OCI-LY3 (cell line): ENCODE results near the gene COPS2.

Experiments used
- H2AFZ ChIP-seq: fragments of 200-600, 300-600 bp; shearing (Covaris generic); 2 replicates; pipeline ENCODE4 v1.6.0; 2014; ENCODE audit warnings: antibody characterized with exemption, low read depth, low read length
- H3K27ac ChIP-seq: fragments of 200-600, 300-600 bp; sonication (generic); 2 replicates; pipeline ENCODE4 v1.5.1; 2014; ENCODE audit warnings: mild to moderate bottlenecking, low read length, moderate library complexity, mixed read lengths
- H3K27me3 ChIP-seq: fragments of 200-600, 300-600 bp; sonication (generic); 2 replicates; pipeline ENCODE4 v1.6.1; 2014; ENCODE audit warnings: low read depth, low read length, mixed read lengths
- H3K36me3 ChIP-seq: fragments of 200-600, 300-600 bp; sonication (generic); replicated peaks from 2 replicates; pipeline ENCODE3; 2014; ENCODE audit warnings: low read depth, low read length, mixed read lengths
- H3K4me1 ChIP-seq: fragments of 300-600, 200-600 bp; sonication (generic); 2 replicates; pipeline ENCODE4 v1.6.1; 2014; ENCODE audit warnings: low read length, mixed read lengths
- H3K4me2 ChIP-seq: fragments of 200-600, 300-600 bp; sonication (generic); 2 replicates; pipeline ENCODE4 v1.6.1; 2014; ENCODE audit warnings: low read length, mixed read lengths
- H3K4me3 ChIP-seq: fragments of 300-600, 200-600 bp; sonication (generic); 2 replicates; pipeline ENCODE4 v1.5.1; 2014; ENCODE audit warnings: antibody characterized with exemption, mild to moderate bottlenecking, low read length, moderate library complexity
- H3K79me2 ChIP-seq: fragments of 300-600, 200-600 bp; shearing (Covaris generic); 2 replicates; pipeline ENCODE4 v1.6.1; 2014; ENCODE audit warnings: mild to moderate bottlenecking, low read length, mixed read lengths
- H3K9ac ChIP-seq: fragments of 300-600, 200-600 bp; shearing (Covaris generic); 2 replicates; pipeline ENCODE4 v1.6.0; 2014; ENCODE audit warnings: mild to moderate bottlenecking, low read length, moderate library complexity
- H3K9me3 ChIP-seq: fragments of 200-600, 300-600 bp; shearing (Covaris generic); 2 replicates; pipeline ENCODE4 v1.6.1; 2014; ENCODE audit warnings: low read length, mixed read lengths; ENCODE audit not compliant: insufficient read depth
- H4K20me1 ChIP-seq: fragments of 200-600, 300-600 bp; sonication (generic); 2 replicates; pipeline ENCODE4 v1.6.1; 2016; ENCODE audit warnings: low read length, mixed read lengths; ENCODE audit not compliant: insufficient read depth
- EZH2phosphoT487 ChIP-seq: fragments of 200-600 bp; shearing (Covaris generic); IDR thresholded peaks from 2 replicates; pipeline ENCODE4 v1.6.1; 2018; ENCODE audit warnings: antibody characterized with exemption, mixed run types, low read depth
- TF ChIP-seq, protein P1 (sequence below): fragments of 200-600, 300-600 bp; sonication (generic); IDR thresholded peaks from 2 replicates; pipeline ENCODE4 v1.5.1; 2014; ENCODE audit warnings: antibody characterized with exemption, low read length, low read depth

Gene COPS2

DNA sequence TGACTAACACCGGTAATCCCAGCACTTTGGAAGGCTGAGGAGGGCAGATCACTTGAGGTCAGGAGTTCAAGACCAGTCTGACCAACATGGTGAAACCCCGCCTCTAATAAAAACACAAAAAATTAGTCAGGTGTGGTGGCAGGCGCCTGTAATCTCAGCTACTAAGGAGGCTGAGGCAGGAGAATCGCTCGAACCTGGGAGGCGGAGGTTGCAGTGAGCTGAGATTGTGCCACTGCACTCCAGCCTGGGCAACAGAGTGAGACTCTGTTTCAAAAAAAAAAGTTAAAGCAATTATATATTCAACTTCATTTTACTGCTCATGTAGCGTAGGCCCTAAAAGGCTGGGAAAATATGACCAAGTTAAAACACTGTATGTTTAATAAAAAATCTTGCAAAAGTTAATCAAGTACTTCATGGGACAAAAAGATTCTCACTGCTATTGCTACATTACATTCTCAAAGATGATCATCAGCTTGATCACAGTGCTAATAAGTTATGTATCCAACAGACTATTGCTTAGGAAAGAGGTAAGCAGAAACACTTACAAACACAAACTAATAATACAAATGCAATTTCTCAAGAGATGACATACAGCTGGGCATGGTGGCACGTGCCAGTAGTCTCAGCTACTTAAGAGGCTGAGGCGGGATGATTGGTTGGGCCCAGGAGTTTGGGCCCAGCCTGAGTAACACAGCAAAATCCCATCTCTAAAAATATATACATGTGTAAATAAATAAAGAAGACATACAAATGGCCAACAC lies 2.7 kb downstream of the COPS2 start:
- H3K9me3 ChIP-seq: no peaks in the 10 kb centered on the region
- no peak overlapping the region for H3K27ac ChIP-seq
- peaks cover 31% of the 10 kb centered on the region for H3K4me1 ChIP-seq
- H3K36me3 ChIP-seq: peaks cover 11% of the 10 kb centered on the region
- peak overlapping the region; percentile 76; the same call in 1 of the 2 replicates for H3K4me2 ChIP-seq
- TF ChIP-seq EZH2phosphoT487: no peak
- TF ChIP-seq, protein P1, sequence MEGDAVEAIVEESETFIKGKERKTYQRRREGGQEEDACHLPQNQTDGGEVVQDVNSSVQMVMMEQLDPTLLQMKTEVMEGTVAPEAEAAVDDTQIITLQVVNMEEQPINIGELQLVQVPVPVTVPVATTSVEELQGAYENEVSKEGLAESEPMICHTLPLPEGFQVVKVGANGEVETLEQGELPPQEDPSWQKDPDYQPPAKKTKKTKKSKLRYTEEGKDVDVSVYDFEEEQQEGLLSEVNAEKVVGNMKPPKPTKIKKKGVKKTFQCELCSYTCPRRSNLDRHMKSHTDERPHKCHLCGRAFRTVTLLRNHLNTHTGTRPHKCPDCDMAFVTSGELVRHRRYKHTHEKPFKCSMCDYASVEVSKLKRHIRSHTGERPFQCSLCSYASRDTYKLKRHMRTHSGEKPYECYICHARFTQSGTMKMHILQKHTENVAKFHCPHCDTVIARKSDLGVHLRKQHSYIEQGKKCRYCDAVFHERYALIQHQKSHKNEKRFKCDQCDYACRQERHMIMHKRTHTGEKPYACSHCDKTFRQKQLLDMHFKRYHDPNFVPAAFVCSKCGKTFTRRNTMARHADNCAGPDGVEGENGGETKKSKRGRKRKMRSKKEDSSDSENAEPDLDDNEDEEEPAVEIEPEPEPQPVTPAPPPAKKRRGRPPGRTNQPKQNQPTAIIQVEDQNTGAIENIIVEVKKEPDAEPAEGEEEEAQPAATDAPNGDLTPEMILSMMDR: no peak
- peaks cover 39% of the 10 kb centered on the region for H4K20me1 ChIP-seq
- H3K4me3 ChIP-seq: no peak overlapping the region
- H2AFZ ChIP-seq: no peak overlapping the region
- H3K79me2 ChIP-seq: peaks cover 85% of the 10 kb centered on the region
- H3K9ac ChIP-seq: no peak overlapping the region
- no peaks in the 10 kb centered on the region for H3K27me3 ChIP-seq

DNA sequence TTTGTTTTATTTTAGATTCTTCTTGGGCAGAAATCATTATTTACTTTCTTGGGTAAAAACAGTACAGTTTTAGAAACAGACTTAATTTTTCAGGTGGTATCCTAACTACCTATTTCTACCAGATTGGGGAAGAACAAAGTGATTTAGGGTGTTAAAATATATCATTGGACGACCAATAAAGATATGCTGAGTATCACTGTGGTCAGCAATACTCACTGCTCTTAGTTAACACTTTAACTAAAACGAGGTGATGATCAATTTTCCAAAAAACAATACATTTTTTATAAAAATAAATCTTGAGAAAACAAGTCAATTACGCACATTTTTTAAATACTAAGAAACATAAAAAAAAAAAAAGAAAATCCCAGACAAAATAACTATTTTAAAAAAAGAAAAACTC lies 3.6 kb downstream of the COPS2 start:
- Histone ChIP-seq H3K27ac (no peak overlapping the region), H2AFZ (no peak overlapping the region), H3K9me3 (no peaks in the 10 kb centered on the region), H4K20me1 (peaks cover 48% of the 10 kb centered on the region), H3K36me3 (peaks cover 11% of the 10 kb centered on the region), H3K4me1 (peaks cover 28% of the 10 kb centered on the region), H3K9ac (no peak overlapping the region), H3K79me2 (peaks cover 94% of the 10 kb centered on the region), H3K27me3 (no peaks in the 10 kb centered on the region), H3K4me2 (no peak overlapping the region), H3K4me3 (no peak overlapping the region)
- TF ChIP-seq, protein P1: no peak
- TF ChIP-seq EZH2phosphoT487: no peak

DNA sequence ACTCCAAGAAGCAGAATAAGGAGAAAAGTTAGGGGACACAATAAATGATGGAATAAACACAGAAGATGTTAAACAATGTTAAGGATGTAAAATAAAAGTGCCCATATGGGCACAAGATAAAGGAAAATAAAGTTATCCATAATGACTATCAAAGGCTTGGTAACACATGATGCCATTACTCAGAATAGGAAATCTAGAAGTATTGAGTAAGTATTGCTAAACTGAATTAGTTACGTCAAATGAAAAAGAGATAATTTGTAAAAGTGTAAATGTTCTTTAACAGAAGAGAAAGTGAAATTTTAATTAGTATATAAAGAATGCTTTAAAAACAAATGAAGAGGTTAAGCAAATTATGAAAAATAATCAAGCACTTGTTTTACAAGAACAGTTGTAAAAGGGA lies 6.7 kb downstream of the COPS2 start:
- Histone ChIP-seq H3K9ac (no peak overlapping the region), H2AFZ (no peak overlapping the region), H3K4me2 (no peak overlapping the region), H3K36me3 (peaks cover 17% of the 10 kb centered on the region), H3K9me3 (no peaks in the 10 kb centered on the region), H3K27me3 (no peaks in the 10 kb centered on the region), H4K20me1 (peaks cover 67% of the 10 kb centered on the region), H3K4me1 (peaks cover 23% of the 10 kb centered on the region), H3K4me3 (no peak overlapping the region), H3K79me2 (peaks cover 98% of the 10 kb centered on the region), H3K27ac (no peak overlapping the region)
- TF ChIP-seq, protein P1: no peak
- TF ChIP-seq EZH2phosphoT487: no peak

DNA sequence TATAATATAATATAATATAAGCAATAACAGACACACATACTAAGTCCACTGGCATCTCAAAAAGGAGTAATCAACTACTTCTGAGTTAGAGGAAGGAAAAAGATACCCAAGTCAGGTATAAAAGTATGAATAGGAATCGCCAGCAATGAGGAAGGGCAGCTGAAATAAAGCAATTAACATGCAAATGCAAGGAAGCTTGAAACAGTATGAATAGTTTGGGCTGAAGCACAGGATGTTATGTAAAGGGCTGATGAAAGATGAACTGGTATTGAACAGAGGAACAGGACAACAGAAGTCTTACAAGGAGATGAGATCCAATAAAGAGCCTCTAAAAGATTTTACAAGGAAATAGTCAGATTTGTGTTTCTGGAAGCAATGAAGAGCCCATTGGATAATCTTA lies 7.1 kb downstream of the COPS2 start:
- no peak overlapping the region for H3K4me2 ChIP-seq
- H3K79me2 ChIP-seq: peaks cover 94% of the 10 kb centered on the region
- H3K36me3 ChIP-seq: peaks cover 17% of the 10 kb centered on the region
- H3K4me3 ChIP-seq: no peak overlapping the region
- no peaks in the 10 kb centered on the region for H3K27me3 ChIP-seq
- peaks cover 63% of the 10 kb centered on the region for H4K20me1 ChIP-seq
- H3K9ac ChIP-seq: no peak overlapping the region
- H3K4me1 ChIP-seq: peaks cover 19% of the 10 kb centered on the region
- no peak overlapping the region for H2AFZ ChIP-seq
- no peak overlapping the region for H3K27ac ChIP-seq
- H3K9me3 ChIP-seq: no peaks in the 10 kb centered on the region
- TF ChIP-seq EZH2phosphoT487: no peak
- TF ChIP-seq, protein P1: no peak
